Parietal lobe (tissue), 1 donor: ENCODE results near the gene SIDT2. TPM values are rescaled to one million over a fixed set of nuclear protein-coding genes. Genes with fewer than 3 reads are reported as not detected.

Experiments used
- total RNA-seq: library from RNA; depleted of rRNA; stranded (reverse); fragments of >200 nt; gene quantifications from one replicate; pipeline ENCODE4 v1.2.3, GENCODE V29; 2014

Gene SIDT2
- 19.7 TPM for total RNA-seq

GRCh38 chr11:117178210-117179034 lies at the start of gene SIDT2:
SIDT2 (plus strand) TSS chr11:117178743; CDS start chr11:117179264, 521 bp downstream.

GRCh38 chr11:117143871-117144476 lies 34.6 kb upstream of the SIDT2 start, which contains the start of gene PAFAH1B2:
PAFAH1B2 (plus strand) TSS chr11:117144287; CDS start chr11:117152448, 8,161 bp downstream.

GRCh38 chr11:117199053-117199915 lies 20.7 kb downstream of the SIDT2 start, which contains the start of gene TAGLN:
TAGLN (plus strand) TSS chr11:117199370; CDS start chr11:117203014, 3,644 bp downstream.

GRCh38 chr11:117231842-117232091 lies 53.2 kb downstream of the SIDT2 start, which contains the start of gene PCSK7:
PCSK7 (minus strand) TSS chr11:117232073; CDS start chr11:117229844, 2,229 bp downstream.

GRCh38 chr11:117232092-117232878 lies 53.7 kb downstream of the SIDT2 start, which contains the start of gene RNF214:
RNF214 (plus strand) TSS chr11:117232671; CDS start chr11:117234273, 1,602 bp downstream.

Other genes with a start within 250 kb of the SIDT2 start
- 57.3 TPM for gene SIK3, start 80.3 kb upstream of the SIDT2 start, total RNA-seq
- gene PAFAH1B2, start 34.5 kb upstream of the SIDT2 start, total RNA-seq = 156 TPM
- 6.3 TPM for gene TAGLN, start 20.6 kb downstream of the SIDT2 start, total RNA-seq
- 48.5 TPM for gene PCSK7, start 53.3 kb downstream of the SIDT2 start, total RNA-seq
- gene RNF214, start 53.9 kb downstream of the SIDT2 start, total RNA-seq = 37.9 TPM
- gene BACE1-AS, start 112.6 kb downstream of the SIDT2 start, total RNA-seq = 13.8 TPM
- gene BACE1, start 137.5 kb downstream of the SIDT2 start, total RNA-seq = 39.1 TPM
- gene CEP164, start 149.1 kb downstream of the SIDT2 start, total RNA-seq = 47.3 TPM